Natural killer cell (primary cell): ENCODE data around the gene CFAP77. TPM values are rescaled to one million over a fixed set of nuclear protein-coding genes. Genes with fewer than 3 reads are reported as not detected.

Experiments used
- ATAC-seq, 3 donors: fragments of 150-1000 bp in 2 of 3; fragments of 200-7000 bp in 1 of 3; cut with Tn5 transposase; 1 replicate in 1 of 3; 2 replicates in 2 of 3; pipeline ENCODE4 v1.10.0; 2021; ENCODE audit warnings: mild to moderate bottlenecking in 2 of 3, moderate library complexity in 2 of 3
- DNase-seq, 2 donors: peaks; one replicate each; pipeline versions ENCODE4 v3.0.0 to v3.0.0-alpha.2; 2013 to 2021; ENCODE audit warnings: mixed read lengths in 1 of 2
- H3K27ac ChIP-seq: one replicate; pipeline ENCODE4 v1.5.1; 2013; ENCODE audit warnings: mild to moderate bottlenecking, low read length
- H3K27me3 ChIP-seq: one replicate; pipeline ENCODE4 v1.6.1; 2013; ENCODE audit warnings: low read length; ENCODE audit not compliant: control insufficient read depth, insufficient read depth
- H3K36me3 ChIP-seq: one replicate; pipeline ENCODE4 v1.6.1; 2013; ENCODE audit warnings: low read length; ENCODE audit not compliant: control insufficient read depth, insufficient read depth
- H3K4me1 ChIP-seq: one replicate; pipeline ENCODE4 v1.6.1; 2013; ENCODE audit warnings: low read length; ENCODE audit not compliant: control insufficient read depth, insufficient read depth
- H3K4me3 ChIP-seq: one replicate; pipeline ENCODE4 v1.5.1; 2013; ENCODE audit warnings: low read length
- H3K9me3 ChIP-seq: one replicate; pipeline ENCODE4 v1.6.1; 2013; ENCODE audit warnings: low read length; ENCODE audit not compliant: control insufficient read depth, insufficient read depth
- H3K27ac Mint-ChIP-seq, 2 donors: one replicate each; pipeline ENCODE4 v1.8.0; 2022; ENCODE audit warnings: mild to moderate bottlenecking in 2 of 2, mixed read lengths in 2 of 2, moderate library complexity in 1 of 2
- H3K27me3 Mint-ChIP-seq, 2 donors: one replicate each; pipeline ENCODE4 v1.8.0; 2022; ENCODE audit warnings: low read depth in 2 of 2, mixed read lengths in 2 of 2
- H3K36me3 Mint-ChIP-seq: one replicate; pipeline ENCODE4 v1.8.0; 2022; ENCODE audit warnings: mixed read lengths
- H3K4me1 Mint-ChIP-seq, 2 donors: one replicate each; pipeline ENCODE4 v1.8.0; 2022; ENCODE audit warnings: mixed read lengths in 2 of 2
- H3K4me3 Mint-ChIP-seq: one replicate; pipeline ENCODE4 v1.8.0; 2022; ENCODE audit warnings: mild to moderate bottlenecking, moderate library complexity, mixed read lengths
- H3K9me3 Mint-ChIP-seq, 2 donors: one replicate each; pipeline ENCODE4 v1.8.0; 2022; ENCODE audit warnings: mixed read lengths in 2 of 2
- CTCF ChIP-seq: fragments of 200-600 bp; IDR thresholded peaks from one replicate; pipeline ENCODE4 v1.8.0; 2022; ENCODE audit warnings: antibody characterized with exemption
- WGBS: methylation state at CpG from one replicate; pipeline ENCODE4 v1.1.7; 2013; ENCODE audit warnings: missing lambda C conversion rate; ENCODE audit not compliant: insufficient coverage; 5-methylcytosine and 5-hydroxymethylcytosine counted together
- intact Hi-C: fragments of 100-400 bp; cut with micrococcal nuclease; formaldehyde crosslinking; loops from one replicate; pipeline ENCODE4 v1.14.2; 2022
- total RNA-seq, 4 donors: library from RNA; stranded (reverse); fragments of 120-200 nt in 1 of 4; gene quantifications; one replicate each; pipeline versions ENCODE4 v1.2.3 to v1.2.4, GENCODE V29; 2013 to 2022

The CFAP77 gene
- total RNA-seq, 3 donors from 2014 or later (not counting 1 experiment from before 2014, with no cell fraction given), result not detected

- Histone ChIP-seq H3K27me3 (no peaks in the 10 kb centered on the region), H3K9me3 (no peaks in the 10 kb centered on the region), H3K4me1 (peaks cover 19% of the 10 kb centered on the region), H3K27ac (no peak overlapping the region), H3K4me3 (no peak overlapping the region), H3K36me3 (no peaks in the 10 kb centered on the region)
- H3K36me3 Mint-ChIP-seq, result no peaks in the 10 kb centered on the region
- intact Hi-C loops, result loop anchor here (2.0 to 5.0 kb wide), 2 partner anchors 98 to 391 kb away; partner anchors contain the start of gene CFAP77
- WGBS, result 92% methylated on average over 37 of the region's 40 CpGs
- ATAC-seq (no peak), DNase-seq (no peak)
- peaks cover 25 to 36% of the 10 kb centered on the region in 2 donors for H3K27me3 Mint-ChIP-seq
- no peak overlapping the region for H3K4me3 Mint-ChIP-seq
- H3K27ac Mint-ChIP-seq, result no peak overlapping the region
- TF ChIP-seq CTCF, result no peak
- H3K4me1 Mint-ChIP-seq, result peaks cover 17% of the 10 kb centered on the region in 2 donors
- no peaks in the 10 kb centered on the region for H3K9me3 Mint-ChIP-seq
Observed at GRCh38 chr9:132509928-132510874, 100.2 kb downstream of the CFAP77 start.

- H3K4me3 Mint-ChIP-seq, result no peak overlapping the region
- peaks cover 16% of the 10 kb centered on the region in 2 donors for H3K4me1 Mint-ChIP-seq
- DNase-seq, result no peak
- no peak for ATAC-seq
- Histone ChIP-seq H3K27me3 (no peaks in the 10 kb centered on the region), H3K4me1 (peaks cover 18% of the 10 kb centered on the region), H3K4me3 (no peak overlapping the region), H3K36me3 (no peaks in the 10 kb centered on the region), H3K9me3 (no peaks in the 10 kb centered on the region), H3K27ac (no peak overlapping the region)
- intact Hi-C loops, result no loop called here
- no peak overlapping the region for H3K27ac Mint-ChIP-seq
- H3K36me3 Mint-ChIP-seq, result no peaks in the 10 kb centered on the region
- no peak for TF ChIP-seq CTCF
- H3K27me3 Mint-ChIP-seq, result peaks cover 20 to 26% of the 10 kb centered on the region in 2 donors
- WGBS, result 91% methylated on average over 25 of the region's 25 CpGs
- no peaks in the 10 kb centered on the region for H3K9me3 Mint-ChIP-seq
Observed at GRCh38 chr9:132511191-132511999, 101.4 kb downstream of the CFAP77 start.

GRCh38 chr9:132513416-132513815 is 103.4 kb downstream of the CFAP77 start:
- Histone ChIP-seq H3K27me3 (no peaks in the 10 kb centered on the region), H3K4me3 (no peak overlapping the region), H3K27ac (no peak overlapping the region), H3K4me1 (no peaks in the 10 kb centered on the region), H3K36me3 (no peaks in the 10 kb centered on the region), H3K9me3 (no peaks in the 10 kb centered on the region)
- Mint-ChIP-seq H3K36me3 (no peaks in the 10 kb centered on the region), H3K4me3 (no peak overlapping the region), H3K27ac (no peak overlapping the region), H3K4me1 (no peaks in the 10 kb centered on the region), H3K9me3 (no peaks in the 10 kb centered on the region), H3K27me3 (peaks cover 21 to 26% of the 10 kb centered on the region in 2 donors)
- intact Hi-C loops, result no loop called here
- WGBS, result 88% methylated on average over 15 of the region's 15 CpGs
- DNase-seq, result no peak
- no peak for TF ChIP-seq CTCF
- ATAC-seq, result no peak
